ENCODE results near the gene ZNF549.

- TF ChIP-seq CTCF (IDR thresholded peaks at IDR 0.05) (no peak), POLR2AphosphoS5 (IDR thresholded peaks at IDR 0.05) (no peak)
Observed at GRCh38 chr19:57560049-57560491, 32.9 kb downstream of the ZNF549 start.
